GM21619 (cell line): Measurements from ENCODE around the gene KIAA1549.

ENCODE experiments used
- ATAC-seq: cut with Tn5 transposase; IDR thresholded peaks from one replicate; pipeline ENCODE4 v1.9.1; 2021; ENCODE audit not compliant: unreplicated experiment

The KIAA1549 gene

DNA sequence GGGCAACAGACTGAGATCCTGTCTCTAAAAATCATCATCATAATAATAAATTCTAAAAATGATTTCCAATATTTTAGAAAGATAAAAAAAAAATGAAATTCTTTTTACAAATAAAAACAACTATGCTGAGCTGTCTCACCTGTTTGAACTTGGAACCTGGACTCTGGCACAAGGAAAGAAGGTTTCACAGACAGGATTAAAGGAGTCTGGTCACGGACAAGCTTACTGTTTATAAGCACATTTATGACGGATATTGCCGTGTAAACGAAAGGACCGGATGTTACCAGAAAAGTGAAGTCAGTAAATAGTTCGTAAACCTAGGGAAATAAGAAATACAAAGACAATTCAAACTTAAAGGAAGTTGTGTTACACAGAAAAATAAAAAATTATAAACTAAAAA is 70.2 kb downstream of the KIAA1549 start:
- ATAC-seq, result no peak

DNA sequence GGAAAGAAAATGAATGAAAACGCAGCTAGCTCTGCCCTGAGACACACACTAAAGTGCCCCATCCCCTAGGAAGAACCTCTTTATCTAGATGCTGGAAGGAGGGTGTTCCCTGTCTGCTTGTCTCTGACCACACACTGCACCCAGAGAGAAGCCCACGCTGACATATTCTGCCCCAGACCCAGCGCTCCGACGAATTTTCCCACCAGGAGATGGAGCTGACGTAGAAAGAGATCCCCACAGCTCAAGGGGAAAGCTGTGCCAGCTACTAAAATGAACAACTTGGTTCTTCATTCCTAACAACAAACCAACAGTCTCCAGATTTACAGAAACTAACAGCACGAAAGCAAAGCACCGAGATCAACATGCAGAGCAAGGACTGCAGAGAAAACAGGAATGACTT is 73.3 kb downstream of the KIAA1549 start:
- no peak for ATAC-seq

GRCh38 chr7:138907201-138907847 is 73.9 kb downstream of the KIAA1549 start:
- no peak for ATAC-seq

DNA sequence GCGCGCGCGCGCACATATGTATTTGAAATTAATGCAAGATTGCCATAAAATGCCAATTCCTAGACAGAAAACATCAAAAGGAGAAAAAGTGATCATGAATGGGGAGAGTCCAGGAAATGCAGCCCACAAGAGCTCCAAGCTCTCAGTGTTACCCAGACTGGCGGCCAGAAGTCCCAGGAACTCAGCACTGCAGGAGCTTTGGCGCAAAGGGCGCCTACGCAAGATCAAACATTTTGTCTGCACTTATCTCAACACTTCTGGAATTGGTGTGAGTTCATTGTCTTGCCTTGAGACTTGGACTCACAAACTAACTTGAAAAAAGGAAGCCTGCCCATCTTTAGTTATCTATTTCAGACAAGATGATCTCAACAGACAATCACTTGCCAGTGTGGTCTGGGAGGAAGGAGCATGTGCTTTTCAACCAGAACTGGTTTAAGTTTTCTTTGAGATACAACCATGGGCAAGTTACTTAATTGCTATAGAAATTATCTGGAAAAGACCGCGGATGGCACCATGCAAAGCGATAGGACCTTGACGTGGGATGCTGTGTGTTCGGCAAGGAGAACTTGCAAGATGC is 77.2 kb downstream of the KIAA1549 start:
- no peak for ATAC-seq

- no peak for ATAC-seq
These were observed 77.9 kb downstream of the KIAA1549 start for GRCh38 chr7:138903186-138903820.

- ATAC-seq, result no peak
These were observed 79.0 kb downstream of the KIAA1549 start for GRCh38 chr7:138902161-138902560.

DNA sequence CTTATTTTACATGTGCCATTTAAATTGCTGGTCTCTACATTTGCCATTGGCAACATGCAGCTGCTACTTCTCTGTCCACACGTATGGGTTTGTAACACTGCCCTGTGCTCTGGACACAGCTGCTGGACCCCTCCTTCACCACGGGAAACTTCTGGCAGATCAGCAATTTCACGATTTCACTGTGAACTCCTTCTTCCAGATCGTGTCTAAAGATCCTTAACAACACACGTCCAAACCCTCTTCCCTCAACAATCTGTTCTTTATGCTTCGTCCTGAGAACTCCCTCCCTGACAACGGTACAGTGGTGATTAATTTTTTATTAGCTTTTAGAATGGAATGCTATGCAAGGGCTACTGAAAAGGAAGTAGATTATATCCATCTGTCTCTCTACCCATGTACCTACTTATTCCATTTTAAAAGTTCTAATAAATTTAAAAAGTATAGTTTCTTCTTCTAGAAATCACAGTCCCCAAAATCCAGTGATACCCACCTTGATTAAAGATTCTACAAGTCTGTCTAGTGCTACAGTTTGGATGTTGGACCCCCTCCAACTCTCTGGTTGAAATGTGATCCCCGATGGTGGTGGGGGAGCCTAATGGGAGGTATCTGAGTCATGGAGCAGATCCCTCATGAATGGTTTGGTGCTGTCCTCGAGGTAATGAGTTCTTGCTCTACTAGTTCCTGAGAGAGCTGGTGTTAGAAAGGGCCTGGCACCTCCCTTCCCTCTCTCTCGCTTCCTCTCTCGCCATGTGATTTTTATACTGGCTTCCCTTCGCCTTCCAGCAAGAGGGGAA is 81.0 kb downstream of the KIAA1549 start:
- ATAC-seq, result no peak

DNA sequence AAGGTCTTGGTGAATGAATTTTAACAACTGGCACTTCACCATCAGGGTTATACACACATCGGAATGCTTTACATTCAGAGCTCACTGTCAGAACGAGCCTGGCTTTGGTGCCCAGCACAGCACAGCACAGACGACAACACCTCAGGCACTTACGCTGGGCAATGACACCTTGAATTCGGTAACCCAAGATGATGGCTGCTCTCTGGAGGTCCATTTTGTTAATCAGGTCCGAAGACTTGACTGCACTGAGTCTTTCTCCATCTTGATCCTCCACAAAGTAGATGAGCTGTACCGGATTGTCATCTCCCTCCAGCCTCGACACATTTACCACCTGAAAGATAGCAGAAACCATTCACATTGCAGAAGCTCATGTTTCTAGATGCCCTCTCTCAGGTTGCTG is 82.4 kb downstream of the KIAA1549 start:
- ATAC-seq, result no peak

DNA sequence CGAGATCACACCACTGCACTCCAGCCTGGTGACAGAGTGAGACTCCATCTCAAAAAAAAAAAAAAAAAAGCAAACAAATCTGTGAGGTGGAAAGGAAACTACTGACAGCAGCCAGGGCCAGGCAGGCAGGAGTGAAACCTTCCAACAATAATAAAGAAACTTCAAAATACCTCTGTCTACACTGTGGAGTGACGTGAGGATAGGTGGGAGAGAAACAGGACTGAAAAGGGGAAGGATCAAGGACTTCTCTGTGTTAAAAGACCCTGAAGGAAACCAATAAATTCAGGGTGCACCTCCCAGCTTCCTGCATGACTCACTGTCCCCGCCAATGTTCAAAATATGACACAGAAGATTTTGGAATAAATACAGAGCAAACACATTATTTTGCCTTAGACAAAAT is 82.9 kb downstream of the KIAA1549 start:
- no peak for ATAC-seq

DNA sequence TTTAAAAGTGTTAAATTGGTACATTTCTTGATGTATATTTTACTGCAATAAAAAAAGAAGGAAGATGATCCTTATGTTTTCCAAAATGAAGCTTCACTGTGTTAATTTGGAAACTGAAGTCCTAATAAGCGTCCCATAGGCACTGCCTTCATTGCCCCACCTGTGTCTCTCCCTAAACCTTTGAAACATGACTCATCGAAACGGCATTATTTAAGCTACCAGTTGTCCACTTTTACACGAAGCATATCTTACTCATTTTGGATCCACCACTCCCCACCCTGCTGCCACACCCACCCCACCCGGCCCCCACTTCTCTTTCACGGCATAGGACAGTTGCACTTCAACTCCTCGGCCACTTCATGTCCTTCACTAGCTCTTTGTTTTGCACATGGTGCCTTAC is 85.5 kb downstream of the KIAA1549 start:
- ATAC-seq, result no peak

- no peak for ATAC-seq
These were observed 87.9 kb downstream of the KIAA1549 start for GRCh38 chr7:138893258-138893657.

GRCh38 chr7:138892812-138893211 is 88.4 kb downstream of the KIAA1549 start:
- no peak for ATAC-seq

DNA sequence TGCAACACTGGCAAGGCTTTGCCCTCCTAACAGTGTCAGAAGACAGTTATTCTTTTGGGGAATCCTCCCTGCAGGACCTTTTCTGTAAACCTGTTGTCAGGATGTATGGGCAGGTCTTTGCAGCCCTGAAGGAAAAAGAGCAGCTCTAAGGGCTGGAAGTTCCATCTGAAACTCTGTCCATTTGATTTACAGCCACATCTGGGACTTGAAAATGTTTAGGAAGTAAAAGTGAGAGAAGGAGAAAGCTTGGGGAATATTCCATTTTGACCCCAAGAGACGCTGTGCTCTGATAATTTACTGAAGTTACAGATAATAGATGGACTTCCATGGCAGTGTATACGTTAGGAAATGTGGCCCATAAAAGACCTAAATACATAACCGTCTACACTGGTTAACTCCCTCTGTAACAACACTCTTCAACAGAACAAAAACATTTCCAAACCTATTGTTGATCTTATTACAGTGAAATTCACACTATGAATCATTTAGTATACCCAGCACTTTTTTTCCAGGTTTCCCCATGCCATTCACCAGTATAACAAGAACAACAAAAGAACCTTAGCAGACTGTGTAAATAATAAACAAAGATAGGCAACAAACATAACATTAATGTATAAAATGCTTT is 89.1 kb downstream of the KIAA1549 start:
- ATAC-seq, result no peak

DNA sequence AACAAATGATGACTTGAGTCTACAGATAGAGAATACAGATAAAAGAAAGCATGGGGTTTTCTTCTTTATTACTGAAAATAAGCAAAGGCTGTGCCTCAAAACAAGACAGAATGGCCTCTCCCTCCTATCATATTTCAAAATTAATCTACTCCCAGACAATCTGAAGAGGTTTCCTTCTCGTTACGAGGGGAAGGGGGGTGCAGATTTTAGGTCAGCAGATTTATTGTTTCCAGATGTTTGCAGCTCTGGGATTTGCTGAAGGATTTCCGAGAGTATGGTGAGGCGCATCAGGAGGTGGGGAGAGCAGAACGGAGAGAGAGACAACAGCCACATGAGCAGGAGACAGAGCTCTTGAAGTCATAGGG is 89.8 kb downstream of the KIAA1549 start:
- ATAC-seq, result no peak

- no peak for ATAC-seq
These were observed 90.4 kb downstream of the KIAA1549 start for GRCh38 chr7:138890499-138891445.

DNA sequence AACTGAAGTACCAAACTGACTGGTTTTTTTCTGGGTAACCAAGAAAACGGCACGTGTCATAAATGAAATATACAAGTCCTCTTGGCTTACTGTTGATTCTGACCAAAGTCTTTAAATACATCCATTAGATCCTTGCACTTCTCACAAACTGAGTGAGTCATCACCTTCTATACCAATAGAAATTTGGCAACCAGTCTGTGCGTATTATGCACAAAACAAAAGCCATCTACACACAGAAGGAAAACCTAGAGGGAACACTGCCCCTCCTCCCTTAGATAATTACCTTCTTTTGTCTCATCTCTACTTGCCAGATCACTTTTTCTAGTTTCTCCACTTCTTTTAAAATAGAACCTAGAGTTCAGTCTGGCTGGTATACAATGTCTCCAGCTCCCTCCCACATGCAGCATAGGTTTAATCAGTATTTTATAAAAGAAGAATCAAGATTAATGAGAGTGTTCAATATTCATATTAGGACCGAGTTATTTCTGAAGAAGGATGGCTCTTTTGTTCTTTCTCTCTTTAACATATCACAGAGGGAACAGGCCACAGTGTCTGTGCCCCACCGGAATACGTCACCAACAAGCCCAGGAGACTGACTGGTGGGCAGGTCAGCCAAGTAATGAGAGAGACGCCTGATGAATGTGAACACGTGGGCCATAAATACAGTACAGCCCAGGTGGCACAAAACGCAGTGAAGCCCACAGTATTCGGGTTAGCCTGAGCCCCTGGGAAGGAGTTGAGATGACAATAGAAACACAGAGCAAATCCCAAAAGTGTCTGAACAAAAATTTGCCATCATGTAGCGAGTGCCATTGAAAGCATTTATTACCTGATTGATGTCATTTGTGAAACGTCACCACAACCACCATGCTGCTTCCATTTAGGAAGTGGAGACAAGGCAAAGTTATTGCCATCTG is 91.3 kb downstream of the KIAA1549 start:
- no peak for ATAC-seq

DNA sequence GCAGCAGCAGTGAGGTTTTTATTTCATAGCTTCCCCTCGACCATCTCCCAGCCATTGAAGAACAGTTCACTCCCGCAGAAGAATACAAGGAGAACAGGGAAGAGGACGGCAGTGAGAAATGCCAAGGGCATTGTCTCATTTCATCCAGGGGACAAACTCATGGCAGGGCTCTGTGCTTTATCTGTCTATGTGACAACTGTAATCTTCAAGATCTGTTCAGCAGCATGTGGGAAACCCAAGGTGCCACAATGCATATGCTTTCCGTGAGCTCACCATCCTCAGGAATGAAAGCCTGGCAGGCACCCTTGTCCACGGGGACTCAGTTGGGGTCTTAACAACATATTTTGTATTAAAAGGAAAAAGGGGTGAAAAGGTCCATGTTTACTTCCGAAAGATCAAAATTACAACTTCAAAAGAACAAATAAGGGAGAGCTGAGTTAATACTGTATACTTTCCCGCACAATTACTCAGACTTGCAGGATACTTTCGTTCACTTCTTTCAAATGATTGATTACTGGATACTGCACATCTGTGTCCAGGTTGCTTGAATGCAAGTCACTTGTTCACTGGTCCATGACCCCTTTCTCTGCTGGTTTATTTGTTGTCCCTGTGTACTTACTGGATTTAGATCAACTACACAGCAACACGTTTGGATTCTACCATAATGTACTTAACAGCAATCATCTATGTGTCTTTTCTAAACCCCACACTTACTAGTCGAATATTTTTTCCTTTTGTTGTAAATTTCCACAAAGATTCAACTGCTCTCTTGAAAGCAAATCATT is 93.1 kb downstream of the KIAA1549 start:
- ATAC-seq, result no peak

- no peak for ATAC-seq
These were observed 94.0 kb downstream of the KIAA1549 start for GRCh38 chr7:138887085-138887710.
